Progenitor cell of endocrine pancreas (in vitro differentiated cells): ENCODE data around the gene RING1. TPM values are rescaled to one million over a fixed set of nuclear protein-coding genes. Genes with fewer than 3 reads are reported as not detected.

Experiments
- DNase-seq: peaks from one replicate; pipeline ENCODE4 v3.0.0; 2021; ENCODE audit warnings: low spot score; ENCODE audit not compliant: unreplicated experiment
- H3K27ac Mint-ChIP-seq: 2 replicates; pipeline ENCODE4 v1.8.0; 2021; ENCODE audit warnings: mild to moderate bottlenecking, moderate library complexity, mixed read lengths
- H3K27me3 Mint-ChIP-seq: 2 replicates; pipeline ENCODE4 v1.8.0; 2021; ENCODE audit warnings: mixed read lengths
- H3K36me3 Mint-ChIP-seq: 2 replicates; pipeline ENCODE4 v1.8.0; 2022; ENCODE audit warnings: mixed read lengths; ENCODE audit not compliant: insufficient read depth
- H3K4me1 Mint-ChIP-seq: 2 replicates; pipeline ENCODE4 v1.8.0; 2021; ENCODE audit warnings: low read depth, mixed read lengths
- H3K4me3 Mint-ChIP-seq: 2 replicates; pipeline ENCODE4 v1.8.0; 2021; ENCODE audit warnings: low read depth, mild to moderate bottlenecking, moderate library complexity, mixed read lengths
- H3K9me3 Mint-ChIP-seq: 2 replicates; pipeline ENCODE4 v1.8.0; 2021; ENCODE audit warnings: low read depth, mixed read lengths
- total RNA-seq: library from RNA; stranded (reverse); gene quantifications from 2 replicates; pipeline ENCODE4 v1.2.1, GENCODE V29; 2021
- TF ChIP-seq, protein P1 (sequence below): fragments of 200-600 bp; sonication (generic); IDR thresholded peaks from one replicate; pipeline ENCODE4 v1.5.0; 2021; ENCODE audit warnings: antibody characterized with exemption, mild to moderate bottlenecking; ENCODE audit not compliant: unreplicated experiment

The RING1 gene
- total RNA-seq, 1 donor from 2014 or later: 62.4 TPM

DNA sequence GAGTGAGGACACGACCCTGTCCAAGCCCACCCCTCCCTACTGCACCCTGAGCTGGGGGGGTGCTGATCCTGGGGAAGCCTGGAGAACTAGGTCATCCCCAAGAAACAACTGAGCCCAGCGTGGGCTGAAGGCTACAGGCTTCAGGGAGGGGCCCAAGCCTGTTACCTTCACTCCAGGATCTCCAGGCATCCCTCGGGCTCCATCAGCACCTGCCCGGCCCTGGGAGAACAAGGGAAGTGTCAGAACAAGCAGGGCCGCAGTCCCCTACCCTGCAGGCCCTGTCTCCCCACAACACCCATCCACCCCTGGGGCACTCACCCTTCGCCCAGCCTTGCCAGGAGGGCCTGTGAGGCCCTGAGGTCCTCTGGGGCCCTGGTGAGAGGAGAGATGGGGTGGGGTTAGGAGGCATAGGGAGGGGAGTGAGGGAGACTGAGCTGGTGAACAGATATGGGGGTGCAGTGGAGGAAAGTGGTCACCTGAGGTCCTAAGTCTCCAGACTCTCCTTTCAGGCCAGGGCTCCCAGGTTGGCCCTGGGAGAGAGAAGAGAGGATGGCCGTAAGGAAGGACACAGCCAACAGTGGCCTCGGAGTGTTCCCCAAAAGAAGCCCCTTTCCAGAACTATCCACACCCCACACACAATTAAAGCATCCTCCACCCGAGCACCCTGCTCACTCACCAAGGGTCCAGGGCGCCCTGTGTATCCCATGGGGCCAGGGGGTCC, 29.4 kb upstream of the RING1 start:
- H3K9me3 Mint-ChIP-seq: peaks cover 3% of the 10 kb centered on the region
- no peak overlapping the region for H3K4me3 Mint-ChIP-seq
- no peak overlapping the region for H3K27ac Mint-ChIP-seq
- H3K36me3 Mint-ChIP-seq: no peaks in the 10 kb centered on the region
- TF ChIP-seq, protein P1, sequence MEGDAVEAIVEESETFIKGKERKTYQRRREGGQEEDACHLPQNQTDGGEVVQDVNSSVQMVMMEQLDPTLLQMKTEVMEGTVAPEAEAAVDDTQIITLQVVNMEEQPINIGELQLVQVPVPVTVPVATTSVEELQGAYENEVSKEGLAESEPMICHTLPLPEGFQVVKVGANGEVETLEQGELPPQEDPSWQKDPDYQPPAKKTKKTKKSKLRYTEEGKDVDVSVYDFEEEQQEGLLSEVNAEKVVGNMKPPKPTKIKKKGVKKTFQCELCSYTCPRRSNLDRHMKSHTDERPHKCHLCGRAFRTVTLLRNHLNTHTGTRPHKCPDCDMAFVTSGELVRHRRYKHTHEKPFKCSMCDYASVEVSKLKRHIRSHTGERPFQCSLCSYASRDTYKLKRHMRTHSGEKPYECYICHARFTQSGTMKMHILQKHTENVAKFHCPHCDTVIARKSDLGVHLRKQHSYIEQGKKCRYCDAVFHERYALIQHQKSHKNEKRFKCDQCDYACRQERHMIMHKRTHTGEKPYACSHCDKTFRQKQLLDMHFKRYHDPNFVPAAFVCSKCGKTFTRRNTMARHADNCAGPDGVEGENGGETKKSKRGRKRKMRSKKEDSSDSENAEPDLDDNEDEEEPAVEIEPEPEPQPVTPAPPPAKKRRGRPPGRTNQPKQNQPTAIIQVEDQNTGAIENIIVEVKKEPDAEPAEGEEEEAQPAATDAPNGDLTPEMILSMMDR: no peak
- peaks cover 22% of the 10 kb centered on the region for H3K27me3 Mint-ChIP-seq
- DNase-seq: no peak
- H3K4me1 Mint-ChIP-seq: no peaks in the 10 kb centered on the region

DNA sequence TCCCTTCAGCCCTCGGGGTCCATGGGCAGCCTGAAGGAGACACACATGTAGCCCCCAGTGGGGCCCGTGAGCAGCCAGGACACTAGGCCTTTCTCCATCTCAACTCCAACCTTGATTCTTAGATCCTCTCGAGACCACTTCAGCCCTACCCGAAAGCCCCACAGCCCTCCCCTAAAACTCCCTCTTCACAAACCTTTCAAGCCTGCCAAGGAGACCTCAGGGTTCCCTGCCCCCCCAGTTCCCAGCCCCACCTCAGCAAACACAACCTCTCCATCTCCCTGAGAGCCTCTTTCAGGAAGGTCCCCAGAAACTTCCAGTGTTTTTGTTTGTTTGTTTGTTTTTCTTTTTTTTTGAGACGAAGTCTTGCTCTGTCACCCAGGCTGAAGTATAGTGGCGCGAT, 27.2 kb upstream of the RING1 start:
- Mint-ChIP-seq H3K27me3 (peaks cover 12% of the 10 kb centered on the region), H3K36me3 (no peaks in the 10 kb centered on the region), H3K4me3 (no peak overlapping the region), H3K9me3 (peaks cover 3% of the 10 kb centered on the region), H3K27ac (no peak overlapping the region), H3K4me1 (no peaks in the 10 kb centered on the region)
- TF ChIP-seq, protein P1: no peak
- no peak for DNase-seq

DNA sequence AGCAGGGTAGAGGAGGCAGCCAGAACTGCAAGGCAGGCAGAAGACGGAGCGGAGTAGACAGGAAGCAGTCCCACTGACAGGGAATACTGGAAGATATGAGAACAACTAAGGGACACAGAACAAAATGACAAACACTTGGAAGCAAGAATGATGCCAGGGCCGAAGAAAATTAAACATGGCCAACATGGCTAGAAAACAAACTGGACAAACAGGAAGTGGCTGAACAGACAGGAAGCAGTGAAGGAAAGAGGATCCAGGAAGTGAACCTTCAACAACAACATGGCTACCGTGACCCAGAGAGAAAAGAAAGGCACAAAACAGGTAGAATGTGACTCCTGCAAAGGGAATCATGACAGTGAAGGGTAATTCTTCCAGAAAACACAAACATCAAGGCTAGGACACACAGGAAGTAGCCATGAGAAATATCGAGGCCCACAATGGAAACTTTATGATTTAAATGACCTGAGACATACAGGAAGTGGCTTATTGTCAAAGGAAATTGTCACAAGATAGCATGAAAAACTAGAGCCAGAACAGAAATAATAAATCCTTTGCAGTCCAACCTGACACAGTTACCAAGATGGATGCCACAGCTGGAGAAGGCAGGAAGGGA, 25.1 kb upstream of the RING1 start:
- no peak for DNase-seq
- TF ChIP-seq, protein P1: no peak
- Mint-ChIP-seq H3K27ac (no peak overlapping the region), H3K4me1 (no peaks in the 10 kb centered on the region), H3K9me3 (peaks cover 3% of the 10 kb centered on the region), H3K27me3 (peaks cover 20% of the 10 kb centered on the region), H3K4me3 (no peak overlapping the region), H3K36me3 (no peaks in the 10 kb centered on the region)

DNA sequence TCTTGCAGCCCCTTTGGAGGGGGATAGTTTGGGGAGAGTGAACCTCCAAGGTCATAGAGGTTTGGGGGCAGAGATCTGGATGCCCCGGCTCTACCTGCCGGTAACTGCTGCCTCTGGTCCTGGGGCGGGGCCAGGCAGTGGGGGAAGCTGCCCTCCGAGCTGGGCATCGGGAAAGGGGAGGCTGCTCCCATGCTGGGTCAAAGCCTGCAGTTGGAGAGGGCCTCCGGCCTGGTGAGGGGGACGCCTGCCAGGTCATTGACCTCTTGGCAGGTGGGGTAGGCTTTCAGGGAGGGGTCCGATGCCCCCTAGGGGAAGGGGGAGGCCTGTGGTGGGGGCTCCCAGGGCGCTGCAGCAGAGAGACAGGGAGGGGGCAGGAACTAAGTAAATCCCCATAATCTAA, 23.1 kb upstream of the RING1 start:
- TF ChIP-seq, protein P1: no peak
- no peak overlapping the region for H3K4me3 Mint-ChIP-seq
- H3K27ac Mint-ChIP-seq: no peak overlapping the region
- H3K4me1 Mint-ChIP-seq: peaks cover under 1% of the 10 kb centered on the region
- DNase-seq: no peak
- peaks cover 3% of the 10 kb centered on the region for H3K9me3 Mint-ChIP-seq
- peaks cover 22% of the 10 kb centered on the region for H3K27me3 Mint-ChIP-seq
- H3K36me3 Mint-ChIP-seq: no peaks in the 10 kb centered on the region

DNA sequence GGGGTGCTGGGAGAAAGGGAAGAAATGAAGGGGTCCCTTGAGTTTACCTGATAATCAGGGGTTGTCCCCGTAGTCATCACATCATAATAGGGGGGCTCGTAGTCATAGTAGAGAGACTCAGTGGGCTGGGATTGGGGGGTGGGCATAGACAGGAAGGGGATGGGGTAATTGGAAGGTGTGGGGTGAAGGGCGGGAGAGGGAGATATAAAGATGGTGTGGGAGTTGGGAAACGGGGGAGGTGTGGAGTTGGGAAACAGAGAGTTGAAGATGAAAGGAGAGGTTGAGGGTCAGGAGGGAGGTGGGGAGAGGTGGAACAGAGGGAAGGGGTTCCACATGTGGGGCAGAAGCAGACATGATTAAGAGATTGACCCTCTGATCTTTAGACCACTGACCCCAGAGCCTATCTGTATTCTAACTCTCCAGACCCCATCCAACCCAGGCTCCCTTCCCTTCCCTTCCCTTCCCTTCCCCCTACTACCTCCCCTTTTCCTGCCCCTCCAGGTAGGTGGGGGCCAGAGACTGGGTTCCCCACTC, 22.6 kb upstream of the RING1 start:
- H3K36me3 Mint-ChIP-seq: no peaks in the 10 kb centered on the region
- peaks cover 3% of the 10 kb centered on the region for H3K9me3 Mint-ChIP-seq
- no peak for DNase-seq
- no peak overlapping the region for H3K4me3 Mint-ChIP-seq
- peaks cover 28% of the 10 kb centered on the region for H3K27me3 Mint-ChIP-seq
- TF ChIP-seq, protein P1: no peak
- peaks cover 2% of the 10 kb centered on the region for H3K4me1 Mint-ChIP-seq
- H3K27ac Mint-ChIP-seq: no peak overlapping the region
